ENCODE results near the gene BLMH. TPM values are rescaled to one million over a fixed set of nuclear protein-coding genes. Genes with fewer than 3 reads are reported as not detected.

BLMH gene
- total RNA-seq, 1 experiment from 2014 or later = 94.3 TPM

GRCh38 chr17:30299000-30299399 is 7.3 kb upstream of the BLMH start:
- no TSS peak for BruUV-seq (replicated peaks)
- intact Hi-C loops (cut with micrococcal nuclease; ENCODE audit: unreplicated experiment) = no loop called here
- TF ChIP-seq EZH2 (IDR thresholded peaks at IDR 0.05; ENCODE audit: borderline replicate concordance, low read depth, low read length, poor library complexity, severe bottlenecking) (no peak), CTCF (conservative IDR thresholded peaks at IDR 0.05; ENCODE audit: low read depth, low read length) (peak; percentile 51)
- no peaks in the 10 kb centered on the region for H3K27me3 ChIP-seq (replicated peaks; ENCODE audit: insufficient read depth, low read depth, low read length, poor library complexity)
- H3K4me3 ChIP-seq (ENCODE audit: low read depth, low read length, poor library complexity, severe bottlenecking) = no peak overlapping the region
- no peaks in the 10 kb centered on the region for H3K9me3 ChIP-seq (ENCODE audit: low read depth, low read length, poor library complexity, severe bottlenecking)
- ChIA-PET POLR2A (ENCODE audit: low non-redundant PET) (no interaction called here), CTCF (interaction anchor here (1.0 kb wide), 1 partner anchor 37 kb away, joined by 3 read pairs; no protein-coding TSS in a partner anchor)
- no peak overlapping the region for H3K27ac ChIP-seq (ENCODE audit: low read depth, low read length, poor library complexity, severe bottlenecking)
- no peaks in the 10 kb centered on the region for H3K36me3 ChIP-seq (ENCODE audit: insufficient read depth, low read length, poor library complexity, severe bottlenecking)
- no peak for DNase-seq (ENCODE audit: low spot score)
- no peaks in the 10 kb centered on the region for H3K4me1 ChIP-seq (ENCODE audit: insufficient read depth, low read length, poor library complexity, severe bottlenecking)

- no peaks in the 10 kb centered on the region for H3K36me3 ChIP-seq (ENCODE audit: insufficient read depth, low read length, poor library complexity, severe bottlenecking)
- no peaks in the 10 kb centered on the region for H3K4me1 ChIP-seq (ENCODE audit: insufficient read depth, low read length, poor library complexity, severe bottlenecking)
- no peaks in the 10 kb centered on the region for H3K9me3 ChIP-seq (ENCODE audit: low read depth, low read length, poor library complexity, severe bottlenecking)
- intact Hi-C loops (cut with micrococcal nuclease; ENCODE audit: unreplicated experiment) = no loop called here
- no peaks in the 10 kb centered on the region for H3K27me3 ChIP-seq (replicated peaks; ENCODE audit: insufficient read depth, low read depth, low read length, poor library complexity)
- POLR2A ChIA-PET (ENCODE audit: low non-redundant PET) = no interaction called here
- no peak overlapping the region for H3K27ac ChIP-seq (ENCODE audit: low read depth, low read length, poor library complexity, severe bottlenecking)
- TF ChIP-seq CTCF (conservative IDR thresholded peaks at IDR 0.05; ENCODE audit: low read depth, low read length) (no peak), EZH2 (IDR thresholded peaks at IDR 0.05; ENCODE audit: borderline replicate concordance, low read depth, low read length, poor library complexity, severe bottlenecking) (no peak)
- no peak for DNase-seq (ENCODE audit: low spot score)
- no peak overlapping the region for H3K4me3 ChIP-seq (ENCODE audit: low read depth, low read length, poor library complexity, severe bottlenecking)
- no TSS peak for BruUV-seq (replicated peaks)
- CTCF ChIA-PET = no interaction called here
These were observed 6.0 kb upstream of the BLMH start for GRCh38 chr17:30297715-30298114.

- Histone ChIP-seq H3K27ac (ENCODE audit: low read depth, low read length, poor library complexity, severe bottlenecking) (no peak overlapping the region), H3K9me3 (ENCODE audit: low read depth, low read length, poor library complexity, severe bottlenecking) (no peaks in the 10 kb centered on the region), H3K4me1 (ENCODE audit: insufficient read depth, low read length, poor library complexity, severe bottlenecking) (no peaks in the 10 kb centered on the region), H3K36me3 (ENCODE audit: insufficient read depth, low read length, poor library complexity, severe bottlenecking) (no peaks in the 10 kb centered on the region), H3K27me3 (replicated peaks; ENCODE audit: insufficient read depth, low read depth, low read length, poor library complexity) (no peaks in the 10 kb centered on the region), H3K4me3 (ENCODE audit: low read depth, low read length, poor library complexity, severe bottlenecking) (no peak overlapping the region)
- DNase-seq (ENCODE audit: low spot score) = no peak
- intact Hi-C loops (cut with micrococcal nuclease; ENCODE audit: unreplicated experiment) = no loop called here
- TF ChIP-seq EZH2 (IDR thresholded peaks at IDR 0.05; ENCODE audit: borderline replicate concordance, low read depth, low read length, poor library complexity, severe bottlenecking) (no peak), CTCF (conservative IDR thresholded peaks at IDR 0.05; ENCODE audit: low read depth, low read length) (no peak)
- no TSS peak for BruUV-seq (replicated peaks)
- ChIA-PET CTCF (no interaction called here), POLR2A (ENCODE audit: low non-redundant PET) (no interaction called here)
These were observed 4.8 kb upstream of the BLMH start for GRCh38 chr17:30296499-30297080.

Measured in A673 (cell line).